ENCODE measurements around the gene MARVELD3.

The MARVELD3 gene

GRCh38 chr16:71623597-71623996 is 2.4 kb upstream of the MARVELD3 start:
- DNase-seq (ENCODE audit: low read depth), result no peak

GRCh38 chr16:71625113-71625850 is 702 bp upstream of the MARVELD3 start:
- no peak for DNase-seq (ENCODE audit: low read depth)

GRCh38 chr16:71626858-71627213 is 852 bp downstream of the MARVELD3 start:
- DNase-seq (ENCODE audit: low read depth), result no peak

- DNase-seq (ENCODE audit: low read depth), result no peak
Observed at GRCh38 chr16:71627731-71628181, 1.8 kb downstream of the MARVELD3 start.

- DNase-seq (ENCODE audit: low read depth), result peak; percentile 10
Observed at GRCh38 chr16:71628810-71629209, 2.8 kb downstream of the MARVELD3 start.

GRCh38 chr16:71629278-71630016 is 3.5 kb downstream of the MARVELD3 start:
- no peak for DNase-seq (ENCODE audit: low read depth)

- no peak for DNase-seq (ENCODE audit: low read depth)
Observed at GRCh38 chr16:71630808-71631207, 4.8 kb downstream of the MARVELD3 start.

GRCh38 chr16:71631776-71632175 is 5.8 kb downstream of the MARVELD3 start:
- DNase-seq (ENCODE audit: low read depth), result no peak

GRCh38 chr16:71635632-71636031 is 9.6 kb downstream of the MARVELD3 start:
- no peak for DNase-seq (ENCODE audit: low read depth)

- DNase-seq (ENCODE audit: low read depth), result no peak
Observed at GRCh38 chr16:71637398-71637797, 11.4 kb downstream of the MARVELD3 start.

GRCh38 chr16:71645450-71645849 is 19.5 kb downstream of the MARVELD3 start:
- DNase-seq (ENCODE audit: low read depth), result peak; percentile 56

GRCh38 chr16:71647391-71647790 is 21.4 kb downstream of the MARVELD3 start:
- no peak for DNase-seq (ENCODE audit: low read depth)

GRCh38 chr16:71648162-71648561 is 22.2 kb downstream of the MARVELD3 start:
- DNase-seq (ENCODE audit: low read depth), result no peak

- peak; percentile 35 for DNase-seq (ENCODE audit: low read depth)
Observed at GRCh38 chr16:71648921-71649320, 22.9 kb downstream of the MARVELD3 start.

GRCh38 chr16:71649704-71650103 is 23.7 kb downstream of the MARVELD3 start:
- no peak for DNase-seq (ENCODE audit: low read depth)

- no peak for DNase-seq (ENCODE audit: low read depth)
Observed at GRCh38 chr16:71658771-71659170, 32.8 kb downstream of the MARVELD3 start.

- no peak for DNase-seq (ENCODE audit: low read depth)
Observed at GRCh38 chr16:71659471-71659870, 33.5 kb downstream of the MARVELD3 start.

GRCh38 chr16:71666264-71666663 is 40.3 kb downstream of the MARVELD3 start:
- DNase-seq (ENCODE audit: low read depth), result no peak

GRCh38 chr16:71666928-71667707 is 41.1 kb downstream of the MARVELD3 start:
- DNase-seq (ENCODE audit: low read depth), result no peak

- no peak for DNase-seq (ENCODE audit: low read depth)
Observed at GRCh38 chr16:71669926-71670536, 44.0 kb downstream of the MARVELD3 start.

GRCh38 chr16:71670537-71670936 is 44.6 kb downstream of the MARVELD3 start:
- no peak for DNase-seq (ENCODE audit: low read depth)

- no peak for DNase-seq (ENCODE audit: low read depth)
Observed at GRCh38 chr16:71671165-71671564, 45.2 kb downstream of the MARVELD3 start.

All from ELR (cell line).